ENCODE data around the gene PRKG1. TPM values are rescaled to one million over a fixed set of nuclear protein-coding genes. Genes with fewer than 3 reads are reported as not detected.
A peak's percentile ranks its signal among the peaks of the same experiment; 100 is the strongest.

The PRKG1 gene
- total RNA-seq, 1 experiment from 2014 or later: 16.5 TPM

DNA sequence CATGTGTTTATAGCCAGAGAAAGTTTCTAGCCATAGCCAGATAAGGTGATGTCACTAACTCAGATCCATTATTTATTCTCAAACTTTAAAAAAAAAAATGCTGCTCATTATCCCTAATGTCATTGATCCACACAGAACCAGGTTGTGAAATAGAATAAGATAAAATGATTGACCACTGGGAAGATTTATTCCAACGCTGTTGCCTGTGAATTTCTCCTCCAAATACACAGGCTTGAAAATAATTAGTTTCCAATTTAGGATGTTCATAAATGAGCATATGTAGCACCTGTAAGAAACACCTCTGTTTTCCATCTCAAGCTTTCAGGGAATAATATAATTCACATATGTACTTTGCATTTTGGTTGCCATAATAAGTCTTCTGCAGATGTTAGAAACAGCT is 956.7 kb downstream of the PRKG1 start (continued):
- TF ChIP-seq, protein P1, sequence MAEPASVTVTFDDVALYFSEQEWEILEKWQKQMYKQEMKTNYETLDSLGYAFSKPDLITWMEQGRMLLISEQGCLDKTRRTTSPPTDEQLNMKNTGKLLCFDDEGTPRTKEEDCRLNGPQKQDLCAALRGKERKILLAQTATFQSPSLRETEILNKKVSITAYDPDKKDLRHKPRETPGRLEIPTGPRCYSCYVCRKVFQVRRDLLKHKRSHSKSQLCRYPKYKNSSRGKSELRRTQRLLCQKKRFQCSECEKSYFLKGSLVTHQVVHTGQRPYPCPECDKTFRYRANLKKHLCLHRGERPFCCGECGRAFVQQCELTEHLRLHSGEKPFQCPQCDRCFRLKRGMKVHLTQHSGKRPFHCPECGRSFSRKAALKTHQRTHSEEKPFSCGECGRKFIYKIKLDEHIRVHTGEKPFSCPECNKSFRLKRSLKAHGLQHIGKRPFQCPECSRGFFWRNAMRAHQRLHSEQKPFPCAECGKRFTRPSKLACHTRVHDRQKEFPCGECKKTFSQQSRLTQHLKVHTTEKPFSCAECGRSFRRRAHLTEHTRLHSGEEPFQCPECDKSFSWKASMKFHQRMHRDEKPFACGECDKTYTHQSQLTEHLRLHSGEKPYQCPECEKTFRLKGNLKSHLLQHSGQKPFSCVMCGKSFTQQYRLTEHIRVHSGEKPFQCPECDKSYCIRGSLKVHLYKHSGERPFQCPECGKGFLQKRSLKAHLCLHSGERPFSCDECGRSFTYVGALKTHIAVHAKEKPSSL (CRISPR knock-in tag; conservative IDR thresholded peaks at IDR 0.05): peak; percentile 60; the same call in 1 of the 2 replicates
- no peak for TF ChIP-seq RORB (CRISPR knock-in tag; IDR thresholded peaks at IDR 0.05)
- TF ChIP-seq FOXJ3 (CRISPR knock-in tag; IDR thresholded peaks at IDR 0.05; ENCODE audit: borderline replicate concordance): no peak
- TF ChIP-seq, protein P2, sequence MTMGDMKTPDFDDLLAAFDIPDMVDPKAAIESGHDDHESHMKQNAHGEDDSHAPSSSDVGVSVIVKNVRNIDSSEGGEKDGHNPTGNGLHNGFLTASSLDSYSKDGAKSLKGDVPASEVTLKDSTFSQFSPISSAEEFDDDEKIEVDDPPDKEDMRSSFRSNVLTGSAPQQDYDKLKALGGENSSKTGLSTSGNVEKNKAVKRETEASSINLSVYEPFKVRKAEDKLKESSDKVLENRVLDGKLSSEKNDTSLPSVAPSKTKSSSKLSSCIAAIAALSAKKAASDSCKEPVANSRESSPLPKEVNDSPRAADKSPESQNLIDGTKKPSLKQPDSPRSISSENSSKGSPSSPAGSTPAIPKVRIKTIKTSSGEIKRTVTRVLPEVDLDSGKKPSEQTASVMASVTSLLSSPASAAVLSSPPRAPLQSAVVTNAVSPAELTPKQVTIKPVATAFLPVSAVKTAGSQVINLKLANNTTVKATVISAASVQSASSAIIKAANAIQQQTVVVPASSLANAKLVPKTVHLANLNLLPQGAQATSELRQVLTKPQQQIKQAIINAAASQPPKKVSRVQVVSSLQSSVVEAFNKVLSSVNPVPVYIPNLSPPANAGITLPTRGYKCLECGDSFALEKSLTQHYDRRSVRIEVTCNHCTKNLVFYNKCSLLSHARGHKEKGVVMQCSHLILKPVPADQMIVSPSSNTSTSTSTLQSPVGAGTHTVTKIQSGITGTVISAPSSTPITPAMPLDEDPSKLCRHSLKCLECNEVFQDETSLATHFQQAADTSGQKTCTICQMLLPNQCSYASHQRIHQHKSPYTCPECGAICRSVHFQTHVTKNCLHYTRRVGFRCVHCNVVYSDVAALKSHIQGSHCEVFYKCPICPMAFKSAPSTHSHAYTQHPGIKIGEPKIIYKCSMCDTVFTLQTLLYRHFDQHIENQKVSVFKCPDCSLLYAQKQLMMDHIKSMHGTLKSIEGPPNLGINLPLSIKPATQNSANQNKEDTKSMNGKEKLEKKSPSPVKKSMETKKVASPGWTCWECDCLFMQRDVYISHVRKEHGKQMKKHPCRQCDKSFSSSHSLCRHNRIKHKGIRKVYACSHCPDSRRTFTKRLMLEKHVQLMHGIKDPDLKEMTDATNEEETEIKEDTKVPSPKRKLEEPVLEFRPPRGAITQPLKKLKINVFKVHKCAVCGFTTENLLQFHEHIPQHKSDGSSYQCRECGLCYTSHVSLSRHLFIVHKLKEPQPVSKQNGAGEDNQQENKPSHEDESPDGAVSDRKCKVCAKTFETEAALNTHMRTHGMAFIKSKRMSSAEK (CRISPR knock-in tag; IDR thresholded peaks at IDR 0.05; ENCODE audit: borderline replicate concordance): no peak
- TF ChIP-seq, protein P3, sequence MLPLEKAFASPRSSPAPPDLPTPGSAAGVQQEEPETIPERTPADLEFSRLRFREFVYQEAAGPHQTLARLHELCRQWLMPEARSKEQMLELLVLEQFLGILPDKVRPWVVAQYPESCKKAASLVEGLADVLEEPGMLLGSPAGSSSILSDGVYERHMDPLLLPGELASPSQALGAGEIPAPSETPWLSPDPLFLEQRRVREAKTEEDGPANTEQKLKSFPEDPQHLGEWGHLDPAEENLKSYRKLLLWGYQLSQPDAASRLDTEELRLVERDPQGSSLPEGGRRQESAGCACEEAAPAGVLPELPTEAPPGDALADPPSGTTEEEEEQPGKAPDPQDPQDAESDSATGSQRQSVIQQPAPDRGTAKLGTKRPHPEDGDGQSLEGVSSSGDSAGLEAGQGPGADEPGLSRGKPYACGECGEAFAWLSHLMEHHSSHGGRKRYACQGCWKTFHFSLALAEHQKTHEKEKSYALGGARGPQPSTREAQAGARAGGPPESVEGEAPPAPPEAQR (CRISPR knock-in tag; IDR thresholded peaks at IDR 0.05): no peak
- no peak for TF ChIP-seq ZNF219 (CRISPR knock-in tag; IDR thresholded peaks at IDR 0.05; ENCODE audit: borderline replicate concordance)
- no peak for TF ChIP-seq SOX15 (CRISPR knock-in tag; IDR thresholded peaks at IDR 0.05)
- TF ChIP-seq, protein P4, sequence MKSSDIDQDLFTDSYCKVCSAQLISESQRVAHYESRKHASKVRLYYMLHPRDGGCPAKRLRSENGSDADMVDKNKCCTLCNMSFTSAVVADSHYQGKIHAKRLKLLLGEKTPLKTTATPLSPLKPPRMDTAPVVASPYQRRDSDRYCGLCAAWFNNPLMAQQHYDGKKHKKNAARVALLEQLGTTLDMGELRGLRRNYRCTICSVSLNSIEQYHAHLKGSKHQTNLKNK (CRISPR knock-in tag; IDR thresholded peaks at IDR 0.05): 0 out of 2 replicates have a peak, but pooled peaks have one; percentile 38
- no peak for TF ChIP-seq MYBL2 (CRISPR knock-in tag; IDR thresholded peaks at IDR 0.05)
- no peak for TF ChIP-seq CBFB (CRISPR knock-in tag; IDR thresholded peaks at IDR 0.05; ENCODE audit: low read depth)
- no peak for TF ChIP-seq ZNF121 (CRISPR knock-in tag; IDR thresholded peaks at IDR 0.05)
- TF ChIP-seq, protein P5, sequence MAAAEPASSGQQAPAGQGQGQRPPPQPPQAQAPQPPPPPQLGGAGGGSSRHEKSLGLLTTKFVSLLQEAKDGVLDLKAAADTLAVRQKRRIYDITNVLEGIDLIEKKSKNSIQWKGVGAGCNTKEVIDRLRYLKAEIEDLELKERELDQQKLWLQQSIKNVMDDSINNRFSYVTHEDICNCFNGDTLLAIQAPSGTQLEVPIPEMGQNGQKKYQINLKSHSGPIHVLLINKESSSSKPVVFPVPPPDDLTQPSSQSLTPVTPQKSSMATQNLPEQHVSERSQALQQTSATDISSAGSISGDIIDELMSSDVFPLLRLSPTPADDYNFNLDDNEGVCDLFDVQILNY (CRISPR knock-in tag; IDR thresholded peaks at IDR 0.05): no peak
- TF ChIP-seq, protein P6, sequence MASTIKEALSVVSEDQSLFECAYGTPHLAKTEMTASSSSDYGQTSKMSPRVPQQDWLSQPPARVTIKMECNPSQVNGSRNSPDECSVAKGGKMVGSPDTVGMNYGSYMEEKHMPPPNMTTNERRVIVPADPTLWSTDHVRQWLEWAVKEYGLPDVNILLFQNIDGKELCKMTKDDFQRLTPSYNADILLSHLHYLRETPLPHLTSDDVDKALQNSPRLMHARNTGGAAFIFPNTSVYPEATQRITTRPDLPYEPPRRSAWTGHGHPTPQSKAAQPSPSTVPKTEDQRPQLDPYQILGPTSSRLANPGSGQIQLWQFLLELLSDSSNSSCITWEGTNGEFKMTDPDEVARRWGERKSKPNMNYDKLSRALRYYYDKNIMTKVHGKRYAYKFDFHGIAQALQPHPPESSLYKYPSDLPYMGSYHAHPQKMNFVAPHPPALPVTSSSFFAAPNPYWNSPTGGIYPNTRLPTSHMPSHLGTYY (CRISPR knock-in tag; IDR thresholded peaks at IDR 0.05): no peak; the same call in 1 of the 2 replicates
- TF ChIP-seq, protein P7, sequence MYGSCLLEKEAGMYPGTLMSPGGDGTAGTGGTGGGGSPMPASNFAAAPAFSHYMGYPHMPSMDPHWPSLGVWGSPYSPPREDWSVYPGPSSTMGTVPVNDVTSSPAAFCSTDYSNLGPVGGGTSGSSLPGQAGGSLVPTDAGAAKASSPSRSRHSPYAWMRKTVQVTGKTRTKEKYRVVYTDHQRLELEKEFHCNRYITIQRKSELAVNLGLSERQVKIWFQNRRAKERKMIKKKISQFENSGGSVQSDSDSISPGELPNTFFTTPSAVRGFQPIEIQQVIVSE (CRISPR knock-in tag; IDR thresholded peaks at IDR 0.05; ENCODE audit: borderline replicate concordance): no peak
- no peak for TF ChIP-seq NR1H2 (CRISPR knock-in tag; IDR thresholded peaks at IDR 0.05)
- TF ChIP-seq KAT7 (CRISPR knock-in tag; IDR thresholded peaks at IDR 0.05; ENCODE audit: borderline replicate concordance): no peak
- TF ChIP-seq GTF2I (CRISPR knock-in tag; conservative IDR thresholded peaks at IDR 0.05): no peak

All from WTC11 (cell line).